GM23338 (cell line): ENCODE results near the gene SOHLH1. TPM values are rescaled to one million over a fixed set of nuclear protein-coding genes. Genes with fewer than 3 reads are reported as not detected.

Experiments used
- ATAC-seq: fragments of 200-7000 bp; cut with Tn5 transposase; 3 replicates; pipeline ENCODE4 v1.9.1; 2020
- DNase-seq: peaks from one replicate; pipeline ENCODE4 v3.0.0-alpha.2; 2015; ENCODE audit warnings: low spot score
- H2AFZ ChIP-seq: fragments of 200-600 bp; sonication (generic); 2 replicates; pipeline ENCODE4 v1.8.0; 2016; ENCODE audit warnings: antibody characterized with exemption, mild to moderate bottlenecking, moderate library complexity
- H3F3A ChIP-seq: fragments of 200-600 bp; sonication (generic); replicated peaks from 2 replicates; pipeline ENCODE4 v1.8.0; 2017; ENCODE audit warnings: antibody characterized with exemption, mixed run types, low read depth
- H3K27ac ChIP-seq: fragments of 200-600 bp; sonication (generic); 2 replicates; pipeline ENCODE4 v1.6.1; 2016; ENCODE audit warnings: low read depth
- H3K27me3 ChIP-seq: fragments of 200-600 bp; sonication (generic); 2 replicates; pipeline ENCODE4 v1.8.0; 2016; ENCODE audit warnings: mild to moderate bottlenecking, mixed run types, moderate library complexity; ENCODE audit not compliant: insufficient read depth
- H3K36me3 ChIP-seq: fragments of 200-600 bp; sonication (generic); 2 replicates; pipeline ENCODE4 v1.8.0; 2016; ENCODE audit warnings: mild to moderate bottlenecking; ENCODE audit not compliant: insufficient read depth
- H3K4me1 ChIP-seq: fragments of 200-600 bp; sonication (generic); 2 replicates; pipeline ENCODE4 v1.8.0; 2016; ENCODE audit warnings: mild to moderate bottlenecking, moderate library complexity; ENCODE audit not compliant: insufficient read depth
- H3K4me2 ChIP-seq: fragments of 200-600 bp; sonication (generic); 2 replicates; pipeline ENCODE4 v1.7.1; 2017; ENCODE audit warnings: mixed run types
- H3K4me3 ChIP-seq: fragments of 200-600 bp; sonication (generic); 2 replicates; pipeline ENCODE4 v1.6.1; 2016; ENCODE audit warnings: mixed run types
- H3K79me2 ChIP-seq: fragments of 200-600 bp; sonication (generic); replicated peaks from 2 replicates; pipeline ENCODE4 v1.8.0; 2017; ENCODE audit warnings: mild to moderate bottlenecking; ENCODE audit not compliant: insufficient read depth
- H3K9me2 ChIP-seq: fragments of 200-600 bp; sonication (generic); 2 replicates; pipeline ENCODE4 v1.8.0; 2017; ENCODE audit not compliant: insufficient read depth
- H4K20me1 ChIP-seq: fragments of 200-600 bp; sonication (generic); replicated peaks from 2 replicates; pipeline ENCODE4 v1.8.0; 2017; ENCODE audit warnings: mild to moderate bottlenecking; ENCODE audit not compliant: insufficient read depth
- H3K27ac Mint-ChIP-seq: 2 replicates; pipeline ENCODE4 v1.8.0; 2020; ENCODE audit warnings: inconsistent platforms, mild to moderate bottlenecking, moderate library complexity, mixed read lengths
- H3K27me3 Mint-ChIP-seq: 3 replicates; pipeline ENCODE4 v1.8.0; 2022; ENCODE audit warnings: low read depth, mild to moderate bottlenecking, moderate library complexity, mixed read lengths, inconsistent platforms; ENCODE audit not compliant: insufficient read depth, poor library complexity
- H3K36me3 Mint-ChIP-seq: 3 replicates; pipeline ENCODE4 v1.8.0; 2021; ENCODE audit warnings: low read depth, mild to moderate bottlenecking, inconsistent platforms, moderate library complexity, mixed read lengths
- H3K4me1 Mint-ChIP-seq: 3 replicates; pipeline ENCODE4 v1.8.0; 2020; ENCODE audit warnings: mild to moderate bottlenecking, inconsistent platforms, mixed read lengths
- H3K4me3 Mint-ChIP-seq: 3 replicates; pipeline ENCODE4 v1.8.0; 2021; ENCODE audit warnings: moderate library complexity, mild to moderate bottlenecking, inconsistent platforms, mixed read lengths
- H3K9me3 Mint-ChIP-seq: 3 replicates; pipeline ENCODE4 v1.8.0; 2020; ENCODE audit warnings: moderate library complexity, mild to moderate bottlenecking, inconsistent platforms, mixed read lengths
- CREB1 ChIP-seq: fragments of 250-450 bp; sonication (Bioruptor Pico); IDR thresholded peaks from 2 replicates; pipeline ENCODE4 v1.5.0; 2020; ENCODE audit warnings: low read depth, mild to moderate bottlenecking, moderate library complexity
- CTCF ChIP-seq, 2 experiments: fragments of 200-600 bp in 1 of 2; sonication (generic) in 1 of 2; conservative IDR thresholded peaks; 2 replicates each; pipeline versions ENCODE4 v1.5.1 to v1.6.1; 2016 to 2017; ENCODE audit warnings: antibody characterized with exemption in 2 of 2, low read depth in 2 of 2, mild to moderate bottlenecking in 2 of 2, moderate library complexity in 1 of 2
- ETS1 ChIP-seq: IDR thresholded peaks from 2 replicates; pipeline ENCODE4 v1.6.1; 2016; ENCODE audit warnings: antibody characterized with exemption
- EZH2 ChIP-seq: fragments of 200-600 bp; sonication (generic); IDR thresholded peaks from one replicate; pipeline ENCODE4 v1.8.0; 2017; ENCODE audit warnings: antibody characterized with exemption, mild to moderate bottlenecking, low read depth; ENCODE audit not compliant: unreplicated experiment
- EZH2phosphoT487 ChIP-seq: fragments of 200-600 bp; sonication (generic); IDR thresholded peaks from one replicate; pipeline ENCODE4 v1.8.1; 2018; ENCODE audit warnings: antibody characterized with exemption; ENCODE audit not compliant: unreplicated experiment
- JUNB ChIP-seq: IDR thresholded peaks from one replicate; pipeline ENCODE4 v1.6.1; 2016; ENCODE audit warnings: antibody characterized with exemption; ENCODE audit not compliant: unreplicated experiment
- NANOG ChIP-seq: IDR thresholded peaks from 2 replicates; pipeline ENCODE4 v1.6.1; 2016; ENCODE audit warnings: antibody characterized with exemption, borderline replicate concordance
- POLR2AphosphoS5 ChIP-seq: IDR thresholded peaks from 2 replicates; pipeline ENCODE4 v1.6.1; 2016; ENCODE audit warnings: antibody characterized with exemption, low read depth
- STAT1 ChIP-seq: IDR thresholded peaks from one replicate; pipeline ENCODE4 v1.6.1; 2016; ENCODE audit warnings: antibody characterized with exemption; ENCODE audit not compliant: unreplicated experiment
- ZNF114 ChIP-seq: fragments of 250-450 bp; sonication (Bioruptor Pico); IDR thresholded peaks from 2 replicates; pipeline ENCODE4 v1.5.0; 2020; ENCODE audit warnings: mild to moderate bottlenecking, moderate library complexity
- ZNF331 ChIP-seq: fragments of 250-450 bp; sonication (Bioruptor Pico); IDR thresholded peaks from 2 replicates; pipeline ENCODE4 v1.5.0; 2020; ENCODE audit warnings: low read depth, mild to moderate bottlenecking, moderate library complexity
- ZNF462 ChIP-seq: fragments of 250-450 bp; sonication (Bioruptor Pico); IDR thresholded peaks from 2 replicates; pipeline ENCODE4 v1.5.0; 2020; ENCODE audit warnings: mild to moderate bottlenecking, moderate library complexity
- polyA plus RNA-seq: library from polyadenylated mRNA; unstranded; fragments of >200 nt; fragmentation: Nextera tagmentation; extraction: Ambion mirVana; gene quantifications from 2 replicates; pipeline ENCODE4 v1.2.1, GENCODE V29; 2016
- total RNA-seq: library from RNA; depleted of rRNA; stranded (reverse); fragments of >200 nt; shearing (Covaris generic); gene quantifications from 2 replicates; pipeline ENCODE4 v1.2.3, GENCODE V29; 2014
- TF ChIP-seq, protein P1 (sequence below): IDR thresholded peaks from one replicate; pipeline ENCODE4 v1.6.1; 2018; ENCODE audit warnings: antibody characterized with exemption; ENCODE audit not compliant: unreplicated experiment

Gene SOHLH1
- total and polyA plus RNA-seq, 2 experiments from 2014 or later = 0.21 TPM; not detected in 1

DNA sequence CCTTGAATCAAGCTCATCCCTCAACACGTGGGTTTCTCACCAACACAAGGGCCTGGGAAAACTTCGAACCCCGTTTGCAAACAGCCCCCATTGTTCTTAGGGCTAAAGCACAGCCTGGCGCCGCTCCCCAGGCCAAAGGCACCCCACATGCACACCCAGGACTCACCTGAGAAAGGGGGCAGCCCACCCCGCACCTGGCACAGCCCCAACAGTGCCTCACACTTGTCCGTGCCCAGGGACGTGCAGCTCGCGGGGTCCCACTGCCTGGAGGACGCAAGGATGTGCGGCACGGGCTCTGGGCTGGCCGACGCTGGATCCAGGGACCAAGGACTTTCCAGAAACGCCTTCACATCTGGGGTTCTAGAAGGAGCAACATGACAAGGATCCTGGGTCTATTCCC lies 2.8 kb downstream of the SOHLH1 start:
- Mint-ChIP-seq H3K27me3 (peaks cover 7% of the 10 kb centered on the region), H3K9me3 (no peaks in the 10 kb centered on the region), H3K36me3 (no peaks in the 10 kb centered on the region), H3K4me3 (no peak overlapping the region), H3K4me1 (no peaks in the 10 kb centered on the region), H3K27ac (no peak overlapping the region)
- DNase-seq (no peak), ATAC-seq (no peak)
- no peak overlapping the region for H3K4me3 ChIP-seq
- H2AFZ ChIP-seq = no peak overlapping the region
- H3F3A ChIP-seq = no peaks in the 10 kb centered on the region
- H3K27ac ChIP-seq = no peak overlapping the region
- no peaks in the 10 kb centered on the region for H3K4me1 ChIP-seq
- no peaks in the 10 kb centered on the region for H4K20me1 ChIP-seq
- H3K36me3 ChIP-seq = no peaks in the 10 kb centered on the region
- TF ChIP-seq EZH2phosphoT487 (no peak), CREB1 (CRISPR knock-in tag) (no peak), ZNF462 (CRISPR knock-in tag) (no peak), EZH2 (no peak), ETS1 (no peak), ZNF331 (CRISPR knock-in tag) (no peak), ZNF114 (CRISPR knock-in tag) (no peak), POLR2AphosphoS5 (no peak), JUNB (no peak), NANOG (no peak), STAT1 (no peak), CTCF (conservative IDR thresholded peaks at IDR 0.05; ENCODE audit: low read depth in 2 of 2) (no peak)
- TF ChIP-seq, protein P1, sequence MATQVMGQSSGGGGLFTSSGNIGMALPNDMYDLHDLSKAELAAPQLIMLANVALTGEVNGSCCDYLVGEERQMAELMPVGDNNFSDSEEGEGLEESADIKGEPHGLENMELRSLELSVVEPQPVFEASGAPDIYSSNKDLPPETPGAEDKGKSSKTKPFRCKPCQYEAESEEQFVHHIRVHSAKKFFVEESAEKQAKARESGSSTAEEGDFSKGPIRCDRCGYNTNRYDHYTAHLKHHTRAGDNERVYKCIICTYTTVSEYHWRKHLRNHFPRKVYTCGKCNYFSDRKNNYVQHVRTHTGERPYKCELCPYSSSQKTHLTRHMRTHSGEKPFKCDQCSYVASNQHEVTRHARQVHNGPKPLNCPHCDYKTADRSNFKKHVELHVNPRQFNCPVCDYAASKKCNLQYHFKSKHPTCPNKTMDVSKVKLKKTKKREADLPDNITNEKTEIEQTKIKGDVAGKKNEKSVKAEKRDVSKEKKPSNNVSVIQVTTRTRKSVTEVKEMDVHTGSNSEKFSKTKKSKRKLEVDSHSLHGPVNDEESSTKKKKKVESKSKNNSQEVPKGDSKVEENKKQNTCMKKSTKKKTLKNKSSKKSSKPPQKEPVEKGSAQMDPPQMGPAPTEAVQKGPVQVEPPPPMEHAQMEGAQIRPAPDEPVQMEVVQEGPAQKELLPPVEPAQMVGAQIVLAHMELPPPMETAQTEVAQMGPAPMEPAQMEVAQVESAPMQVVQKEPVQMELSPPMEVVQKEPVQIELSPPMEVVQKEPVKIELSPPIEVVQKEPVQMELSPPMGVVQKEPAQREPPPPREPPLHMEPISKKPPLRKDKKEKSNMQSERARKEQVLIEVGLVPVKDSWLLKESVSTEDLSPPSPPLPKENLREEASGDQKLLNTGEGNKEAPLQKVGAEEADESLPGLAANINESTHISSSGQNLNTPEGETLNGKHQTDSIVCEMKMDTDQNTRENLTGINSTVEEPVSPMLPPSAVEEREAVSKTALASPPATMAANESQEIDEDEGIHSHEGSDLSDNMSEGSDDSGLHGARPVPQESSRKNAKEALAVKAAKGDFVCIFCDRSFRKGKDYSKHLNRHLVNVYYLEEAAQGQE = no peak
- no peak overlapping the region for H3K4me2 ChIP-seq
- H3K9me2 ChIP-seq = no peaks in the 10 kb centered on the region
- H3K79me2 ChIP-seq = no peaks in the 10 kb centered on the region
- H3K27me3 ChIP-seq = 0 out of 2 replicates have a peak, but pooled peaks cover 3% of the 10 kb centered on the region
